Esophagus squamous epithelium (tissue), 4 donors: ENCODE measurements around the gene ADPRHL1.

Experiments used
- CTCF ChIP-seq, 6 experiments: fragments of 450-650 bp in 4 of 6; fragments of 200-600 bp in 2 of 6; sonication (generic) in 2 of 6; IDR thresholded peaks; one replicate each; pipeline ENCODE4 v1.5.1; 2016 to 2019; ENCODE audit warnings: antibody characterized with exemption in 6 of 6, mild to moderate bottlenecking in 4 of 6, moderate library complexity in 4 of 6
- POLR2A ChIP-seq, 4 donors: fragments of 450-650 bp; IDR thresholded peaks; one replicate each; pipeline ENCODE4 v1.6.1; 2017; ENCODE audit warnings: antibody characterized with exemption in 4 of 4, mild to moderate bottlenecking in 4 of 4, moderate library complexity in 3 of 4

- TF ChIP-seq POLR2A (IDR thresholded peaks at IDR 0.05): no peak
- no peak for TF ChIP-seq CTCF (IDR thresholded peaks at IDR 0.05)
Observed at GRCh38 chr13:113403255-113404104, 49.8 kb downstream of the ADPRHL1 start.
